Hematopoietic multipotent progenitor cell (in vitro differentiated cells): Measurements from ENCODE around the gene ATP5F1D. TPM values are rescaled to one million over a fixed set of nuclear protein-coding genes. Genes with fewer than 3 reads are reported as not detected.
A peak's percentile ranks its signal among the peaks of the same experiment; 100 is the strongest.

Source experiments
- DNase-seq, 3 donors: peaks; one replicate each; pipeline ENCODE4 v3.0.0-alpha.2; 2011 to 2015; ENCODE audit warnings: low read depth in 2 of 3, low spot score in 2 of 3
- total RNA-seq: library from RNA; depleted of rRNA; stranded (reverse); fragments of >200 nt; gene quantifications from one replicate; pipeline ENCODE4 v1.2.3, GENCODE V29; 2012

Gene ATP5F1D
- total RNA-seq, 1 donor, result 52.2 TPM

- no peak for DNase-seq
Measured at GRCh38 chr19:1268226-1269064, 26.9 kb downstream of the ATP5F1D start.

GRCh38 chr19:1269065-1269477, 27.5 kb downstream of the ATP5F1D start, which contains the start of gene CIRBP:
Gene CIRBP, plus strand, starts transcription at chr19:1269332. Its CDS starts 1,602 bp downstream, at chr19:1270934.
- DNase-seq, result peak; percentile 96 to 99 (median 98)

- peak; percentile 77 to 87 (median 79) for DNase-seq
Measured at GRCh38 chr19:1269478-1270212, 28.1 kb downstream of the ATP5F1D start.

- DNase-seq, result no peak
Measured at GRCh38 chr19:1270213-1270853, 28.8 kb downstream of the ATP5F1D start.

GRCh38 chr19:1270854-1271527, 29.4 kb downstream of the ATP5F1D start:
- DNase-seq, result no peak

GRCh38 chr19:1271528-1272422, 30.2 kb downstream of the ATP5F1D start:
- DNase-seq, result no peak

GRCh38 chr19:1272423-1273262, 31.1 kb downstream of the ATP5F1D start:
- no peak for DNase-seq

- no peak for DNase-seq
Measured at GRCh38 chr19:1273263-1274041, 31.9 kb downstream of the ATP5F1D start.

GRCh38 chr19:1274081-1274851, 32.7 kb downstream of the ATP5F1D start:
- DNase-seq, result no peak

GRCh38 chr19:1274852-1275259, 33.3 kb downstream of the ATP5F1D start:
- DNase-seq, result no peak

- DNase-seq, result peak; percentile 95 to 98 (median 98)
Measured at GRCh38 chr19:1275260-1275975, 33.9 kb downstream of the ATP5F1D start, which contains the start of gene FAM174C. Gene FAM174C, plus strand, starts transcription at chr19:1275530. Its CDS starts 20 bp downstream, at chr19:1275550.

GRCh38 chr19:1275976-1276627, 34.6 kb downstream of the ATP5F1D start:
- DNase-seq, result no peak

- peak in 1 of 3 donors; percentile 63 for DNase-seq
Measured at GRCh38 chr19:1276628-1277022, 35.1 kb downstream of the ATP5F1D start.

GRCh38 chr19:1277061-1277460, 35.5 kb downstream of the ATP5F1D start:
- DNase-seq, result no peak

GRCh38 chr19:1278074-1278473, 36.5 kb downstream of the ATP5F1D start:
- no peak for DNase-seq
